Measurements from ENCODE around the gene TSC1.

The TSC1 gene

GRCh38 chr9:132878695-132879456 is 65.5 kb downstream of the TSC1 start, which contains the start of gene SPACA9:
Gene SPACA9, plus strand, starts transcription at chr9:132878898. Its CDS starts 5,050 bp downstream, at chr9:132883948.
- Histone ChIP-seq H2AFZ (ENCODE audit: low read length) (peak within 1 kb of the TSS; percentile 100), H3K27me3 (replicated peaks; ENCODE audit: insufficient read depth, low read length) (peaks cover 39% of the 10 kb centered on the region), H3K27ac (ENCODE audit: low read length) (no peak within 1 kb of the TSS), H4K20me1 (ENCODE audit: insufficient read depth, low read length) (no peaks in the 10 kb centered on the region), H3K4me2 (ENCODE audit: low read depth, low read length) (peak within 1 kb of the TSS; percentile 97), H3K9me3 (replicated peaks; ENCODE audit: insufficient read depth, low read length) (no peaks in the 10 kb centered on the region), H3K36me3 (replicated peaks; ENCODE audit: insufficient read depth, low read length) (no peaks in the 10 kb centered on the region), H3K4me1 (ENCODE audit: low read length) (no peaks in the 10 kb centered on the region), H3F3A (ENCODE audit: insufficient read depth, low read length) (no peaks in the 10 kb centered on the region), H3K9me2 (replicated peaks; ENCODE audit: insufficient read depth, low read length) (no peaks in the 10 kb centered on the region), H3K9ac (ENCODE audit: low read length) (peak within 1 kb of the TSS; percentile 88), H3K4me3 (ENCODE audit: low read length) (peak within 1 kb of the TSS; percentile 99), H3K79me2 (ENCODE audit: low read length) (no peaks in the 10 kb centered on the region)
- no peak for TF ChIP-seq EZH2phosphoT487 (IDR thresholded peaks at IDR 0.05; ENCODE audit: low read length)
- no peak for TF ChIP-seq EZH2 (optimal IDR thresholded peaks at IDR 0.05; ENCODE audit: low read depth, low read length)
- no peak for TF ChIP-seq CTCF (IDR thresholded peaks at IDR 0.05; ENCODE audit: low read length)
- DNase-seq: no peak

GRCh38 chr9:132877824-132878694 is 66.4 kb downstream of the TSC1 start, which contains the start of gene AK8:
Gene AK8, minus strand, starts transcription at chr9:132878284. Its CDS starts 29 bp downstream, at chr9:132878255.
- peak within 1 kb of the TSS; percentile 99 for H3K4me3 ChIP-seq (ENCODE audit: low read length)
- H3K4me2 ChIP-seq (ENCODE audit: low read depth, low read length): peak within 1 kb of the TSS; percentile 97
- no peaks in the 10 kb centered on the region for H3K79me2 ChIP-seq (ENCODE audit: low read length)
- H3K9ac ChIP-seq (ENCODE audit: low read length): peak within 1 kb of the TSS; percentile 88
- no peaks in the 10 kb centered on the region for H3F3A ChIP-seq (ENCODE audit: insufficient read depth, low read length)
- H3K9me3 ChIP-seq (replicated peaks; ENCODE audit: insufficient read depth, low read length): no peaks in the 10 kb centered on the region
- TF ChIP-seq EZH2phosphoT487 (IDR thresholded peaks at IDR 0.05; ENCODE audit: low read length) (no peak), EZH2 (optimal IDR thresholded peaks at IDR 0.05; ENCODE audit: low read depth, low read length) (no peak), CTCF (IDR thresholded peaks at IDR 0.05; ENCODE audit: low read length) (no peak)
- peak; percentile 68 for DNase-seq
- H4K20me1 ChIP-seq (ENCODE audit: insufficient read depth, low read length): no peaks in the 10 kb centered on the region
- H3K9me2 ChIP-seq (replicated peaks; ENCODE audit: insufficient read depth, low read length): no peaks in the 10 kb centered on the region
- H3K27ac ChIP-seq (ENCODE audit: low read length): no peak within 1 kb of the TSS
- no peaks in the 10 kb centered on the region for H3K36me3 ChIP-seq (replicated peaks; ENCODE audit: insufficient read depth, low read length)
- H2AFZ ChIP-seq (ENCODE audit: low read length): peak within 1 kb of the TSS; percentile 100
- H3K27me3 ChIP-seq (replicated peaks; ENCODE audit: insufficient read depth, low read length): peaks cover 47% of the 10 kb centered on the region
- H3K4me1 ChIP-seq (ENCODE audit: low read length): 0 out of 2 replicates have a peak, but pooled peaks cover 5% of the 10 kb centered on the region

- no peak overlapping the region for H3K27ac ChIP-seq (ENCODE audit: low read length)
- H3K27me3 ChIP-seq (replicated peaks; ENCODE audit: insufficient read depth, low read length): peaks cover 51% of the 10 kb centered on the region
- H3K9me2 ChIP-seq (replicated peaks; ENCODE audit: insufficient read depth, low read length): no peaks in the 10 kb centered on the region
- H3K79me2 ChIP-seq (ENCODE audit: low read length): no peaks in the 10 kb centered on the region
- no peak for TF ChIP-seq EZH2phosphoT487 (IDR thresholded peaks at IDR 0.05; ENCODE audit: low read length)
- no peak for TF ChIP-seq CTCF (IDR thresholded peaks at IDR 0.05; ENCODE audit: low read length)
- no peak for TF ChIP-seq EZH2 (optimal IDR thresholded peaks at IDR 0.05; ENCODE audit: low read depth, low read length)
- no peak overlapping the region; the same call in 1 of the 2 replicates for H3K9ac ChIP-seq (ENCODE audit: low read length)
- no peaks in the 10 kb centered on the region for H3K9me3 ChIP-seq (replicated peaks; ENCODE audit: insufficient read depth, low read length)
- no peak for DNase-seq
- H3K4me2 ChIP-seq (ENCODE audit: low read depth, low read length): peak overlapping the region; percentile 97; the same call in 1 of the 2 replicates
- 0 out of 2 replicates have a peak, but pooled peaks cover 6% of the 10 kb centered on the region for H3K4me1 ChIP-seq (ENCODE audit: low read length)
- peak overlapping the region; percentile 100 for H2AFZ ChIP-seq (ENCODE audit: low read length)
- no peaks in the 10 kb centered on the region for H4K20me1 ChIP-seq (ENCODE audit: insufficient read depth, low read length)
- peak overlapping the region; percentile 99 for H3K4me3 ChIP-seq (ENCODE audit: low read length)
- no peaks in the 10 kb centered on the region for H3F3A ChIP-seq (ENCODE audit: insufficient read depth, low read length)
- no peaks in the 10 kb centered on the region for H3K36me3 ChIP-seq (replicated peaks; ENCODE audit: insufficient read depth, low read length)
These were observed 67.0 kb downstream of the TSC1 start for GRCh38 chr9:132877458-132877823.
